Measurements from ENCODE around the gene ETDB.
"Not testable (repeated sequence)": the region's sequence is repeated elsewhere in the genome, so short reads cannot be mapped to it uniquely, and the experiment has no call there.

The ETDB gene

DNA sequence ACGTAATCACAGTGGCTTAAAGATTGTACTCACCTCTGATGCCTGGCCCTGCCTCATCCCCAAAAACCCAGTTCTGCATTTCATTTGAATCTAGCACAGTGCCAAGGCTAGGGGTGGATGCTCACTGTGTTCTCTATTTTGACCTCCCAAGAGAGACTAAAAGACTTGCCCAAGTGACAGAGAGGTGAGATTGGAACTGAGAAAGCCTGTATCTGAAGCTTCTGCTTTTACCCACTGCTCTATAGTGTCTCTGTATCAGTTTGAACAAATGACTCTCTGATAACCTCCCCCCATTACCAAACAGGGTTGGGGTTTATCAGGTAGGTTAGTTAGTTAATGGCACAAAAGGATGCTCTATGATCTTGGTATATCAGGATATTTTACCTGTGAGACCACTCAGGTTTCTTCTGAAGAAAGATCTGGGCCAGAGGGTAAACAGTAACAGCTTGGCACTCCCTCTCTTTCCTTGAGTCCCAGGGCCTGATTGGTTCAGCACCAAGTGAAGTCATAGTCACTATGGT is at the start of gene ETDB:
TSS of gene ETDB (minus strand) at position 471 of the 521 bp plus-strand sequence. CDS start 1,265 bp downstream, outside the sequence.
- H3K9me3 Mint-ChIP-seq; H3K36me3 Mint-ChIP-seq (ENCODE audit: low read depth); H3K4me1 Mint-ChIP-seq; H3K27me3 Mint-ChIP-seq (ENCODE audit: low read depth); H3K4me3 Mint-ChIP-seq; H3K27ac Mint-ChIP-seq: not testable (repeated sequence)

DNA sequence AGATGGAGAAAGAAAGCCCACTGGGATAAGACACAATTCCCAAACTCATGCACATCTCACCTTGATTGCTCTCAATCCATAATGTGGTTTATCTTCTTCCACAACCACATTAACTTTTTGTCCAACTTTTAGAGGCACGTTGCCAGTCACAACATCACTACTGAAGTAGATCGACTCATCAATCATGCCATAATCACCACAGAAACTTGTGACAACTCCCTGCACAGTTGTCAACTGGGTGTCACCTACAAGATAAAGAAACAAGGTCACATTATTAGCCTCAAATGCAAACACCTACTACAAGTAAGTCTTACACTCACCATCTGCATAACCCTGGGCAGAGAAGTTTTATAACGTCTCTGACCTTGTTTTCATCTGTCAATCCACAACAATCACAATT is 49.2 kb upstream of the ETDB start:
- H3K27ac Mint-ChIP-seq; H3K4me3 Mint-ChIP-seq; H3K4me1 Mint-ChIP-seq; H3K36me3 Mint-ChIP-seq (ENCODE audit: low read depth); H3K27me3 Mint-ChIP-seq (ENCODE audit: low read depth): not testable (repeated sequence)
- peaks cover 26% of the 10 kb centered on the region for H3K9me3 Mint-ChIP-seq

GRCh38 chrX:135168486-135168885 is 48.2 kb upstream of the ETDB start:
- H3K9me3 Mint-ChIP-seq, result peaks cover 21% of the 10 kb centered on the region
- no peak overlapping the region for H3K4me3 Mint-ChIP-seq
- H3K4me1 Mint-ChIP-seq, result no peaks in the 10 kb centered on the region
- H3K27ac Mint-ChIP-seq, result no peak overlapping the region
- no peak for TF ChIP-seq CTCF (IDR thresholded peaks at IDR 0.05; ENCODE audit: unreplicated experiment in 3 of 3)
- H3K36me3 Mint-ChIP-seq (ENCODE audit: low read depth), result no peaks in the 10 kb centered on the region
- H3K27me3 Mint-ChIP-seq (ENCODE audit: low read depth), result no peaks in the 10 kb centered on the region

GRCh38 chrX:135154688-135155087 is 34.4 kb upstream of the ETDB start:
- not testable (repeated sequence) for H3K4me1 Mint-ChIP-seq; H3K27ac Mint-ChIP-seq; H3K36me3 Mint-ChIP-seq (ENCODE audit: low read depth); H3K9me3 Mint-ChIP-seq; H3K4me3 Mint-ChIP-seq; H3K27me3 Mint-ChIP-seq (ENCODE audit: low read depth)

GRCh38 chrX:135126145-135126544 is 5.8 kb upstream of the ETDB start:
- H3K27ac Mint-ChIP-seq; H3K27me3 Mint-ChIP-seq (ENCODE audit: low read depth); H3K4me3 Mint-ChIP-seq; H3K4me1 Mint-ChIP-seq; H3K9me3 Mint-ChIP-seq; H3K36me3 Mint-ChIP-seq (ENCODE audit: low read depth): not testable (repeated sequence)

- not testable (repeated sequence) for H3K36me3 Mint-ChIP-seq (ENCODE audit: low read depth); H3K9me3 Mint-ChIP-seq; H3K4me3 Mint-ChIP-seq; H3K4me1 Mint-ChIP-seq; H3K27ac Mint-ChIP-seq; H3K27me3 Mint-ChIP-seq (ENCODE audit: low read depth)
Observed at GRCh38 chrX:135116064-135116463, 4.3 kb downstream of the ETDB start.

GRCh38 chrX:135114392-135114791 is 5.9 kb downstream of the ETDB start:
- no peaks in the 10 kb centered on the region for H3K9me3 Mint-ChIP-seq
- no peak for TF ChIP-seq CTCF (IDR thresholded peaks at IDR 0.05; ENCODE audit: unreplicated experiment in 3 of 3)
- H3K4me3 Mint-ChIP-seq, result no peak overlapping the region
- no peaks in the 10 kb centered on the region for H3K36me3 Mint-ChIP-seq (ENCODE audit: low read depth)
- H3K27ac Mint-ChIP-seq, result no peak overlapping the region
- no peaks in the 10 kb centered on the region for H3K4me1 Mint-ChIP-seq
- no peaks in the 10 kb centered on the region for H3K27me3 Mint-ChIP-seq (ENCODE audit: low read depth)

DNA sequence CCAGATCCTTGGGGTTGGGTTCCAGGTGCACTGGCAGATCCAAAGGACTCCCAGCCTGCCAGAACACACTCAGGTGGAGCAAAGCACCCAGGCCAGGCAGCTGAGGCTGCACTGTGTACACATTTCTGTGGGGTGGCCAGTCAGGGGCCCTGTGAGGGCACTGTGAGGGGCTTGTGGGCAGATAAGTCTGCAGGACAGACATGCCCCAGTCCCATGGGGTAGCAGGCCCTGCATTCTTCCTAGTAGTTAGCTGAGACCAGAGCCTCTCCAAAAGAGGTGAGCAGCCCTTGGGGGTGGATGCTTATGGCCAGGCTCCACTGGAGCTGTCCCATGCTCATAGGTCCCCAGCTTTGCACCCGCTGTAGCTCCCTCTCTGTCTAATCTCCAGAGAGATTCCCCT is 7.6 kb downstream of the ETDB start:
- Mint-ChIP-seq H3K27ac (no peak overlapping the region), H3K27me3 (ENCODE audit: low read depth) (peaks cover 5% of the 10 kb centered on the region), H3K36me3 (ENCODE audit: low read depth) (no peaks in the 10 kb centered on the region), H3K4me1 (no peaks in the 10 kb centered on the region), H3K9me3 (peaks cover 8% of the 10 kb centered on the region), H3K4me3 (no peak overlapping the region)
- TF ChIP-seq CTCF (IDR thresholded peaks at IDR 0.05; ENCODE audit: unreplicated experiment in 3 of 3), result no peak

Data from nephron (organoid).